ENCODE data around the gene SMYD3.

GRCh38 chr1:246462986-246463385, 44.1 kb downstream of the SMYD3 start:
- no peak for TF ChIP-seq EZH2 (IDR thresholded peaks at IDR 0.05; ENCODE audit: borderline replicate concordance, low read depth, low read length, severe bottlenecking)
- TF ChIP-seq CTCF (IDR thresholded peaks at IDR 0.05; ENCODE audit: borderline replicate concordance, extremely low read depth, low read length, poor library complexity, severe bottlenecking), result no peak

Data from DND-41 (cell line).